Ovary (tissue), 3 donors: ENCODE data around the gene CERK.

Source experiments
- CTCF ChIP-seq, 3 donors: fragments of 450-650 bp in 2 of 3; fragments of 200-600 bp in 1 of 3; IDR thresholded peaks; one replicate each; pipeline versions ENCODE4 v1.5.1 to v1.8.0; 2016 to 2022; ENCODE audit warnings: antibody characterized with exemption in 3 of 3, mild to moderate bottlenecking in 1 of 3
- EP300 ChIP-seq: sonication (generic); formaldehyde crosslinking; IDR thresholded peaks from one replicate; pipeline ENCODE4 v1.6.1; 2017; ENCODE audit warnings: antibody characterized with exemption
- POLR2A ChIP-seq: fragments of 450-650 bp; IDR thresholded peaks from one replicate; pipeline ENCODE4 v1.6.1; 2017; ENCODE audit warnings: antibody characterized with exemption, mild to moderate bottlenecking, moderate library complexity
- donor health status: DM: no; HTN: no; CAD: no.

DNA sequence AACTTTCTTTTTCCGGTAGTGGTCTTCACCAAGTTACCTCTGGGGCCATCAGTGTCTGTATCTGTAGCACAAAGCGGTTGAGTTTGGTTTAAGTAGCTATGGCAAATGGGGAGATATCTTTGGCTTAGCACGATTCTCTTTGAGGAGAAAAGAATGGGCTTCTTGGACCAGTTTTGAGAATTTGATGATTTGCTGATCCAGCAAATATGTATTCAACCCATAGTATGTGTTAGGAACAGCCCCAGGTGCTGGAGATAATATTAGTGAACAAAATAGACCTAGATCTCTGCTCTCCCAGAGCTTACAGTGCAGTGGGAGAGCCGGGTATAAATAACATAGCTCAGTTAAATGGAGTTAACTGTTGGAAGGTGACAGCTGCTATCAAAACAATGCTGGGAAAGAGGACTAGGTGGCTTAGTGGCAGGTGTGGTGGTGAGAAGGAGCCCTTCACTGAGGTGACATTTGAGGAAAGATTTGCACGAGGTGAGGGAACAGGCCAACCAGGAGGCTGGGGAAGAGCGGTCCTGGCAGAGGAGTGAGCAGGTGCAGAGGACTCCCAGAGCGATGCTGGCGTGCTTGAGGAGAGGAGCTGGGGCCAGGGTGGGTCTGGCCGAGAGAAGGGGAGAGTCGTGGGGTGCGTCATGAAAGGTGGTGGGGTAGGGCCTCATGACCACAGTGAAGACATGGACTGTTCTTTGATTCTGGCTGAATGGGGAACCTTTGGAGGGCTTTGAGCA lies 29.4 kb upstream of the CERK start:
- TF ChIP-seq CTCF (IDR thresholded peaks at IDR 0.05) = no peak
- no peak for TF ChIP-seq POLR2A
- TF ChIP-seq EP300 = no peak
